ENCODE measurements around the gene TMEM109. TPM values are rescaled to one million over a fixed set of nuclear protein-coding genes. Genes with fewer than 3 reads are reported as not detected.

Gene TMEM109
- total and polyA plus RNA-seq, 2 of the 4 experiments (the other 2 are of a cell fraction), result 15.1 to 69.7 TPM

DNA sequence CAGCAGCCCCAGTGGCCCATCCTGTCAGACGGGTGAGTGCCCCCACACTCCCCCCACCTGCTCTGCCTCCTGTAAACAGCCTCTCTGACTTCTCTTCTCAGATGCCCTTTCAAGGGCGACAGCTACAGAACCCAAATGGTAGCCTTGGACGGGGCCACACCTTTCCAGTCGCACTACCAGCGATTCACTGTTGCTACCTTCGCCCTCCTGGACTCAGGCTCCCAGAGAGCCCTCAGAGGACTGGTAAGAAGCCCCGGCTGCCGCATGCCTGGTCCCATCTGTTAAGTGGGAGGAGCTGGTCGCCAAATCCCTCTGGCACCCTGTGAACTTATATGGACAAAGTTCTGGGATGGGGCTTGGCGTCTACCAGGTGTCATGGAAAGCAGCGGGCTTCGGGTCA is 40.4 kb upstream of the TMEM109 start:
- H2AK5ac ChIP-seq (ENCODE audit: low read depth, low read length), result peak overlapping the region; percentile 32; the same call in 1 of the 2 replicates
- H3K9me3 ChIP-seq (ENCODE audit: control insufficient read depth, insufficient read depth, low read length), result no peaks in the 10 kb centered on the region
- peak overlapping the region; percentile 34; the same call in 1 of the 2 replicates for H3K23ac ChIP-seq (ENCODE audit: low read depth, low read length)
- peaks cover 23% of the 10 kb centered on the region for H3K9me1 ChIP-seq (ENCODE audit: insufficient read depth, low read length)
- peak overlapping the region; percentile 44 to 62; a peak in 3 of 4 replicates for H4K8ac ChIP-seq (ENCODE audit: low read depth in 2 of 2, low read length in 2 of 2)
- 0 out of 2 replicates have a peak overlapping the region, but pooled peaks have one; percentile 23 for H2BK20ac ChIP-seq (ENCODE audit: low read depth, low read length)
- in situ Hi-C loops (cut with MboI; ENCODE audit: low sequenced_read_pairs) (no loop called here), dilution Hi-C loops (cut with HindIII; ENCODE audit: low sequenced_read_pairs, unreplicated experiment) (no loop called here), intact Hi-C loops (cut with micrococcal nuclease) (no loop called here)
- no TSS peak for BruUV-seq (replicated peaks)
- H3K56ac ChIP-seq (ENCODE audit: extremely low read depth, insufficient read depth, low read length), result no peak overlapping the region
- peak overlapping the region; percentile 37; the same call in 1 of the 2 replicates for H4K5ac ChIP-seq (ENCODE audit: low read depth, low read length)
- 75% methylated on average over 5 of the region's 12 CpGs; no CpG with 5 or more reads in 1 of the 2 experiments for WGBS, 2 experiments (ENCODE audit: extremely low coverage in 2 of 2, insufficient read length in 1 of 2)
- peak overlapping the region; percentile 79 for H2BK5ac ChIP-seq (ENCODE audit: low read depth, low read length, poor library complexity, severe bottlenecking)
- TF ChIP-seq CEBPB (IDR thresholded peaks at IDR 0.05; ENCODE audit: low read depth, low read length) (no peak), MAFK (IDR thresholded peaks at IDR 0.05; ENCODE audit: low read depth, low read length) (no peak), CHD1 (IDR thresholded peaks at IDR 0.05; ENCODE audit: low read depth, low read length) (no peak), CTCF (conservative IDR thresholded peaks at IDR 0.05; ENCODE audit: low read depth, low read length) (no peak), FOS (IDR thresholded peaks at IDR 0.05; ENCODE audit: low read depth, low read length) (no peak), SMC3 (IDR thresholded peaks at IDR 0.05; ENCODE audit: low read depth, low read length) (no peak), BHLHE40 (IDR thresholded peaks at IDR 0.05; ENCODE audit: low read depth, low read length) (no peak), RFX5 (IDR thresholded peaks at IDR 0.05; ENCODE audit: low read depth, low read length) (no peak)
- TF ChIP-seq, protein P1, sequence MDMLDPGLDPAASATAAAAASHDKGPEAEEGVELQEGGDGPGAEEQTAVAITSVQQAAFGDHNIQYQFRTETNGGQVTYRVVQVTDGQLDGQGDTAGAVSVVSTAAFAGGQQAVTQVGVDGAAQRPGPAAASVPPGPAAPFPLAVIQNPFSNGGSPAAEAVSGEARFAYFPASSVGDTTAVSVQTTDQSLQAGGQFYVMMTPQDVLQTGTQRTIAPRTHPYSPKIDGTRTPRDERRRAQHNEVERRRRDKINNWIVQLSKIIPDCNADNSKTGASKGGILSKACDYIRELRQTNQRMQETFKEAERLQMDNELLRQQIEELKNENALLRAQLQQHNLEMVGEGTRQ (IDR thresholded peaks at IDR 0.05; ENCODE audit: low read depth, low read length), result no peak
- H4K91ac ChIP-seq (ENCODE audit: insufficient read depth, low read depth, low read length), result peak overlapping the region; percentile 81
- DNase-seq (no peak), ATAC-seq (ENCODE audit: low read depth) (no peak; the same call in 1 of the 2 replicates)
- no peaks in the 10 kb centered on the region; the same call in none of the 2 replicates for H3K27me3 ChIP-seq (ENCODE audit: control insufficient read depth, insufficient read depth, low read length)
- no peak overlapping the region for H3K4me3 ChIP-seq (ENCODE audit: insufficient read depth, low read depth, low read length)
- peak overlapping the region; percentile 49; the same call in 1 of the 2 replicates for H3K4ac ChIP-seq (ENCODE audit: low read depth, low read length)
- peak overlapping the region; percentile 80 for H2AFZ ChIP-seq (replicated peaks; ENCODE audit: low read length, poor library complexity)
- H3K18ac ChIP-seq (ENCODE audit: low read depth, low read length), result peak overlapping the region; percentile 52
- peaks cover 22% of the 10 kb centered on the region for H3K4me1 ChIP-seq (ENCODE audit: control insufficient read depth, insufficient read depth, low read length)
- H2BK15ac ChIP-seq (ENCODE audit: low read depth, low read length), result no peak overlapping the region
- H3K9ac ChIP-seq (ENCODE audit: low read depth, low read length), result peak overlapping the region; percentile 4; the same call in 1 of the 2 replicates
- H2AK9ac ChIP-seq (replicated peaks; ENCODE audit: low read depth, low read length, poor library complexity), result peak overlapping the region; percentile 43
- H3K27ac ChIP-seq (ENCODE audit: insufficient read depth, low read length), result peak overlapping the region; percentile 33
- H3K79me1 ChIP-seq (ENCODE audit: low read depth in 1 of 2, low read length in 2 of 2), result 0 out of 4 replicates have a peak, but pooled peaks cover 0 to 3% of the 10 kb centered on the region in 2 experiments
- ChIA-PET CTCF (interaction anchor here (0.9 to 2.5 kb wide), 4 partner anchors 14 to 42 kb away, joined by 3 to 11 read pairs (median 6); no protein-coding TSS in a partner anchor), POLR2A (ENCODE audit: unreplicated experiment) (no interaction called here)
- H3K14ac ChIP-seq (replicated peaks; ENCODE audit: low read depth, low read length), result peak overlapping the region; percentile 33
- H3K36me3 ChIP-seq (ENCODE audit: control insufficient read depth, insufficient read depth, low read length), result no peaks in the 10 kb centered on the region
- H2BK120ac ChIP-seq (ENCODE audit: low read depth, low read length), result peak overlapping the region; percentile 62; the same call in 1 of the 2 replicates
- H4K20me1 ChIP-seq (ENCODE audit: insufficient read depth, low read length), result no peaks in the 10 kb centered on the region
- peak overlapping the region; percentile 36 for H3K4me2 ChIP-seq (ENCODE audit: low read depth, low read length)
